Mucosa of descending colon (tissue), 3 donors: ENCODE data around the gene NLRC3. TPM values are rescaled to one million over a fixed set of nuclear protein-coding genes. Genes with fewer than 3 reads are reported as not detected.

ENCODE experiments used
- ATAC-seq: fragments of 200-7000 bp; cut with Tn5 transposase; one replicate; pipeline ENCODE4 v1.9.1; 2020; ENCODE audit warnings: mild to moderate bottlenecking, moderate library complexity
- DNase-seq, 3 donors: peaks; one replicate each; pipeline ENCODE4 v3.0.0-alpha.2; 2020
- H3K36me3 ChIP-seq: fragments of 200-600 bp; one replicate; pipeline ENCODE4 v1.8.0; 2021; ENCODE audit warnings: low read depth, mild to moderate bottlenecking
- H3K4me1 ChIP-seq: fragments of 200-600 bp; one replicate; pipeline ENCODE4 v1.8.0; 2021; ENCODE audit warnings: low read depth, mild to moderate bottlenecking
- H3K4me3 ChIP-seq: fragments of 200-600 bp; one replicate; pipeline ENCODE4 v1.8.0; 2021; ENCODE audit warnings: mild to moderate bottlenecking
- H3K9me3 ChIP-seq: fragments of 200-600 bp; one replicate; pipeline ENCODE4 v1.8.0; 2021; ENCODE audit warnings: mild to moderate bottlenecking
- intact Hi-C, 2 donors: fragments of 100-400 bp; cut with DNase I in 1 of 2; cut with micrococcal nuclease in 1 of 2; formaldehyde crosslinking; loops; one replicate each; pipeline versions ENCODE4 v1.11.0 to v1.11.1; 2022; cut with DNase I, micrococcal nuclease
- total RNA-seq, 3 donors: library from RNA; stranded (reverse); fragmentation: NEBNext Ultra II Directional in 2 of 3; extraction: Animal tissue kit (Norgen Biotek cat#: 25700) in 2 of 3; gene quantifications; one replicate each; pipeline versions ENCODE4 v1.2.1 to v1.2.4, GENCODE V29; 2021 to 2023
- TF ChIP-seq, protein P1 (sequence below): fragments of 200-600 bp; IDR thresholded peaks from one replicate; pipeline ENCODE4 v1.8.0; 2022; ENCODE audit warnings: antibody characterized with exemption, mild to moderate bottlenecking
- donor health status: DM: no; HTN: no; CAD: no; lungs with moderate emphysema.
- donor health status: DM: no; HTN: no; CAD: no.
- donor health status: DM: no; HTN: yes; CAD: no.

NLRC3 gene
- total RNA-seq, 3 donors from 2014 or later: 1.4 to 2.6 (median 1.7) TPM

DNA sequence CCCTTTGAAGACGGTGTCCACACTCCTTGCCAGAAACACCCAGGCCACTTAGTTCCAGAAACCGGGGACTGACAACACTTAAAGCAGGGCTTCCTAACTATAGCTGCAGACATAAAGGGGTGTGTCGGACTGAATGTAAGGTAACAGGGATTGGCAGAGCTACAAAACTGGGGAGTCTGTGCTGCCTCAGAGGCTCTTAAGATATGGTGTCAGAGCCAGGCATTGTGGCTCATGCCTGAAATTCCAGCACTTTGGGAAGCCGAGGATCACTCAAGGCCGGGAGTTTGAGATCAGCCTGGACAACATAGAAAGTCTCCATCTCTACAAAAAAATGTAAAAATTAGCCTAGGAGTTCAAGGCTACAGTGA lies 14.2 kb upstream of the NLRC3 start:
- TF ChIP-seq, protein P1, sequence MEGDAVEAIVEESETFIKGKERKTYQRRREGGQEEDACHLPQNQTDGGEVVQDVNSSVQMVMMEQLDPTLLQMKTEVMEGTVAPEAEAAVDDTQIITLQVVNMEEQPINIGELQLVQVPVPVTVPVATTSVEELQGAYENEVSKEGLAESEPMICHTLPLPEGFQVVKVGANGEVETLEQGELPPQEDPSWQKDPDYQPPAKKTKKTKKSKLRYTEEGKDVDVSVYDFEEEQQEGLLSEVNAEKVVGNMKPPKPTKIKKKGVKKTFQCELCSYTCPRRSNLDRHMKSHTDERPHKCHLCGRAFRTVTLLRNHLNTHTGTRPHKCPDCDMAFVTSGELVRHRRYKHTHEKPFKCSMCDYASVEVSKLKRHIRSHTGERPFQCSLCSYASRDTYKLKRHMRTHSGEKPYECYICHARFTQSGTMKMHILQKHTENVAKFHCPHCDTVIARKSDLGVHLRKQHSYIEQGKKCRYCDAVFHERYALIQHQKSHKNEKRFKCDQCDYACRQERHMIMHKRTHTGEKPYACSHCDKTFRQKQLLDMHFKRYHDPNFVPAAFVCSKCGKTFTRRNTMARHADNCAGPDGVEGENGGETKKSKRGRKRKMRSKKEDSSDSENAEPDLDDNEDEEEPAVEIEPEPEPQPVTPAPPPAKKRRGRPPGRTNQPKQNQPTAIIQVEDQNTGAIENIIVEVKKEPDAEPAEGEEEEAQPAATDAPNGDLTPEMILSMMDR: no peak
- H3K4me3 ChIP-seq: no peak overlapping the region
- ATAC-seq (no peak), DNase-seq (no peak)
- no peaks in the 10 kb centered on the region for H3K9me3 ChIP-seq
- no peaks in the 10 kb centered on the region for H3K4me1 ChIP-seq
- intact Hi-C loops: no loop called here
- no peaks in the 10 kb centered on the region for H3K36me3 ChIP-seq

DNA sequence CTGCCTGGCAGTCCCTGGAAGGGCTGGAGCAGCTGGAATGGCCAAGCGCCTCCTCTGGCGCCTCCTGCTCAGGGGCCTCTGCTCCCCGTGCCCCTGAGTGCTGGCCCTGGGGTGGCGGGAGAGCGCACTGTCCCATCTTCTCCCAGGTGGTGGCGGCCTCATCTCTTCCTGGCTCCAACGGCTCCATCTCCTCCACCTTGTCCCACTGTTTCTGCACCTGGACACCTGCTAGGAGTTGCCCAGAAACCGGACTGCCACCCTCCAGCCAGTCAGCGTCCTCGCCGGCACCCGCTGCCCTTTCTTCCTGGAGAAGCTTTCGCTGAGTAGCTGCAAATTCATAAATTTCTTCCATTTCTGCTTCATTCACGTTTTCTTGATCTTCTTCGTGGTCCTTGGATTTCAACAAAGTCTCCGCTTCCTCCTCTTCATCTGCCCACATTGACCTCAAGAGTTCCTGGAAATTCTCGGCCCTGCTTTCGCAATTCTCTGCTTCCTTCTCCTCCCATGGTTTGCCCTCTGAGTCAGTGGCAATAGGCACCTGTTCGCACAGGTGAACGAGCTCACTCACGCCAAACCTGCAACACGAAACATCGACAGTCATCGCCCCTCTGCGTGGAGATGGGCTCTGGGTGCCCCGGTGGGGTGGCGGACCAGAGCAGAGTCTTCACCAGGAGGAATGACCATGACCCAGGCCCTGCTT lies 13.7 kb upstream of the NLRC3 start:
- Histone ChIP-seq H3K4me3 (no peak overlapping the region), H3K36me3 (no peaks in the 10 kb centered on the region), H3K4me1 (no peaks in the 10 kb centered on the region), H3K9me3 (no peaks in the 10 kb centered on the region)
- ATAC-seq: no peak
- DNase-seq: no peak
- intact Hi-C loops: no loop called here
- TF ChIP-seq, protein P1: no peak

DNA sequence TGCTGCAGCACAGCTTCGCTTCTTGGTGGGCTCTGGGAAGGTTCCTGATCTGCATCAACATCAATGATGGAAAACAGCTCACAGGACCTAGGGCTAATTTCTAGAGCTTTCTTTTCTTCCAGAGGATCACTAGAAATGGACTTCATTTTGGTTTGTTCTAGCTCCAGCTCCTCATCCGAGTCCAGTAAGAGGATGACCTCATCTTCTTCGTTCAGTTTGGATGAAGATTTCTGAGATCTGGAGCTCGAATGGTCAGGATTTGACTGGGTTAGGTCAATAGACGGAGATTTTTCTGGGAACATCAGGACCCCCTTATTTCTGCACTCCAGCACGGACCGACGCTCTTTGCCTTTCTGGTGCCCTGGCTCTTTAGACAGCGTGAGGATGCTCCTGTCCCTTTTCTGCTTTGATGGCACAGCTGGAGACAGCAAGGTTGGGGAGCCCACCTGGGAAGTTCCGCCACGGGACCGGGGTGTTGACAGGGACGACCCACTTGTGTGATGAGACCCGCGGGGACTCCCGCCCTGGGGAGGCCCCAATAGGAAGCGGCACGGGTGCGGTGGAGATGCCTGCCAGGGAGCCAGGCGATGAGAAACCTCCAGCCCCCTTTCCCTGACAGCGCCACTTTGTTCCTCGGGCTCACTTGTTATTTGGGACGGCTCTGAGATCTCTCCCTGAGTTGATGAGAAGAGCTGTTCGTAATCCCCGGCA lies 12.9 kb upstream of the NLRC3 start:
- no peaks in the 10 kb centered on the region for H3K36me3 ChIP-seq
- TF ChIP-seq, protein P1: no peak
- H3K9me3 ChIP-seq: no peaks in the 10 kb centered on the region
- intact Hi-C loops: no loop called here
- ATAC-seq (no peak), DNase-seq (no peak)
- H3K4me1 ChIP-seq: no peaks in the 10 kb centered on the region
- no peak overlapping the region for H3K4me3 ChIP-seq

DNA sequence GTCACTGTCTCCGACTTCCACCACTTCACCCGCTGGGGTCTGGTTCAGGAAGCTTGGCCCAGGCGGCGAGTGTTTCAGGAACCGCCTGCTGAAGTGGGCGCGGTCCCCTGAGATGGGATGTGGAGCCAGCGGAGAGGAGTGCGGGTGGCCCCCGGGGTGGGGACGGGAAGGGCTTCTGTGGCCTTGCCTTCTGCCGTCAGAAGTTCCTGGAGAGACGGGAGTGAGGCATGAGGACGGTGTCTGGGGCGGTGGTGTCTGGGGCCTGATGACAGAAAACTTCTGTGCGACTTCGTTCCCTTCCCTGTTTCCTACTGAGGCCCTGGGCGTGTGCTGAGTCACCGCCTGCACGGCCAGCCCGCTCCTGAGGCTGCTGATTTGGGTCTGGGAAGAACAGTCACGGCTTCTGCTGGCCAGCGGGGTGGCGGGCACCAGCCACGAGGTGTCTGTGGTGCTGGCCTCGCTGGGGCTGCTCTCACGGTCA lies 12.3 kb upstream of the NLRC3 start:
- peak; percentile 45 for ATAC-seq

DNA sequence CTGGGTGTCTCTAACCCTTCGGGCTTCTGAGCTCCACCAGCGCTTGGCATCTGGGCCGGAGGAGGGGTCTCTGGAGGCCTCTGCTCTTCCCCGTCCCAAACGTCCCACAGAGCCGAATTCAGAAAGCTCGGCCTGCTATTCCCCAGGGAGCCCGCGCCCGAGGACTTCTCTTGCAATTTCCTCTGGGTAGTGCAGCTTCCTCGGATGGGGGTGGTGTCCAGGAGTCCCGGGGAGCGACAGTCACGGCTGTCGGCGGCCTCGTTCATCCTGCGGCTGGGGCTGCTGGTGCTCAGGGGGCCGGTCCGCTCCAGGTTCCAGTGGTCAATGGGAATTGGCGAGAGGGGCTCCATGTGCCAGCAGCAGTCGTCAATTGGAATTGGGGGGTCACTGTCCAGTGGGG lies 11.8 kb upstream of the NLRC3 start:
- TF ChIP-seq, protein P1: no peak
- ATAC-seq (no peak), DNase-seq (no peak)
- Histone ChIP-seq H3K36me3 (no peaks in the 10 kb centered on the region), H3K9me3 (no peaks in the 10 kb centered on the region), H3K4me1 (no peaks in the 10 kb centered on the region), H3K4me3 (no peak overlapping the region)
- intact Hi-C loops: no loop called here

More for the DNA sequence above, 12.3 kb upstream of the NLRC3 start:
- Histone ChIP-seq H3K4me1 (no peaks in the 10 kb centered on the region), H3K9me3 (no peaks in the 10 kb centered on the region), H3K4me3 (no peak overlapping the region), H3K36me3 (no peaks in the 10 kb centered on the region)
- intact Hi-C loops: no loop called here
- TF ChIP-seq, protein P1: no peak
- no peak for DNase-seq
